Measurements from ENCODE around the gene GNL2. TPM values are rescaled to one million over a fixed set of nuclear protein-coding genes. Genes with fewer than 3 reads are reported as not detected.

The GNL2 gene
- total RNA-seq, 4 donors from 2014 or later = 15.9 to 1,081 (median 52.9) TPM

GRCh38 chr1:37621326-37621870, 25.7 kb upstream of the GNL2 start:
- no peaks in the 10 kb centered on the region for H3K9me3 ChIP-seq
- no peaks in the 10 kb centered on the region for H3K4me1 ChIP-seq
- H3K27ac ChIP-seq = peak overlapping the region; percentile 78 to 86
- no peaks in the 10 kb centered on the region for H3K36me3 ChIP-seq
- DNase-seq = peak; percentile 89 to 93
- no peaks in the 10 kb centered on the region for H3K27me3 ChIP-seq
- TF ChIP-seq POLR2A (IDR thresholded peaks at IDR 0.05) = no peak
- TF ChIP-seq CTCF (IDR thresholded peaks at IDR 0.05) = no peak
- no peak overlapping the region for H3K4me3 ChIP-seq
- intact Hi-C loops (cut with DNase I; ENCODE audit: low total_unique reads) = no loop called here

- intact Hi-C loops (cut with DNase I; ENCODE audit: low total_unique reads) = no loop called here
- TF ChIP-seq CTCF (IDR thresholded peaks at IDR 0.05) (no peak), POLR2A (IDR thresholded peaks at IDR 0.05) (no peak)
Observed at GRCh38 chr1:37620707-37621106, 25.0 kb upstream of the GNL2 start.

GRCh38 chr1:37616330-37616729, 20.6 kb upstream of the GNL2 start:
- H3K36me3 ChIP-seq = no peaks in the 10 kb centered on the region
- H3K4me3 ChIP-seq = no peak overlapping the region
- no peaks in the 10 kb centered on the region for H3K27me3 ChIP-seq
- intact Hi-C loops (cut with DNase I; ENCODE audit: low total_unique reads) = no loop called here
- H3K4me1 ChIP-seq = no peaks in the 10 kb centered on the region
- no peaks in the 10 kb centered on the region for H3K9me3 ChIP-seq
- TF ChIP-seq POLR2A (IDR thresholded peaks at IDR 0.05) = no peak
- TF ChIP-seq CTCF (IDR thresholded peaks at IDR 0.05) = no peak
- no peak overlapping the region for H3K27ac ChIP-seq
- no peak for DNase-seq

More at GRCh38 chr1:37620707-37621106, 25.0 kb upstream of the GNL2 start:
- no peaks in the 10 kb centered on the region for H3K36me3 ChIP-seq
- no peaks in the 10 kb centered on the region for H3K4me1 ChIP-seq
- H3K27ac ChIP-seq = peak overlapping the region; percentile 78 to 86
- no peaks in the 10 kb centered on the region for H3K27me3 ChIP-seq
- H3K4me3 ChIP-seq = no peak overlapping the region
- no peak for DNase-seq
- no peaks in the 10 kb centered on the region for H3K9me3 ChIP-seq

- intact Hi-C loops (cut with DNase I; ENCODE audit: low total_unique reads) = no loop called here
- H3K36me3 ChIP-seq = no peaks in the 10 kb centered on the region
Observed at GRCh38 chr1:37614105-37614504, 18.4 kb upstream of the GNL2 start.

GRCh38 chr1:37612186-37612585, 16.4 kb upstream of the GNL2 start:
- TF ChIP-seq POLR2A (IDR thresholded peaks at IDR 0.05) (no peak), CTCF (IDR thresholded peaks at IDR 0.05) (no peak)
- no peaks in the 10 kb centered on the region for H3K27me3 ChIP-seq

More at GRCh38 chr1:37614105-37614504, 18.4 kb upstream of the GNL2 start:
- Histone ChIP-seq H3K27me3 (no peaks in the 10 kb centered on the region), H3K9me3 (no peaks in the 10 kb centered on the region), H3K4me3 (no peak overlapping the region), H3K4me1 (no peaks in the 10 kb centered on the region), H3K27ac (no peak overlapping the region)
- no peak for DNase-seq
- TF ChIP-seq POLR2A (IDR thresholded peaks at IDR 0.05) (no peak), CTCF (IDR thresholded peaks at IDR 0.05) (no peak)

More at GRCh38 chr1:37612186-37612585, 16.4 kb upstream of the GNL2 start:
- no peak for DNase-seq
- no peaks in the 10 kb centered on the region for H3K36me3 ChIP-seq
- H3K4me3 ChIP-seq = no peak overlapping the region
- intact Hi-C loops (cut with DNase I; ENCODE audit: low total_unique reads) = no loop called here
- H3K27ac ChIP-seq = peak overlapping the region in 1 of 2 donors; percentile 23
- no peaks in the 10 kb centered on the region for H3K4me1 ChIP-seq
- no peaks in the 10 kb centered on the region for H3K9me3 ChIP-seq
